Caco-2 (cell line): ENCODE measurements around the gene PLEKHG1. TPM values are rescaled to one million over a fixed set of nuclear protein-coding genes. Genes with fewer than 3 reads are reported as not detected.

Experiments used
- BruUV-seq: library from RNA; stranded (reverse); fragments of 400-500 nt; replicated peaks from 2 replicates; lab custom pipeline; 2021; lab: Mats Ljungman, UMichigan
- CTCF ChIA-PET: fragments of 300-600 bp; sonication (Branson Sonifier 250); formaldehyde crosslinking; loops from one replicate; lab custom pipeline; 2022; ENCODE audit warnings: antibody characterized with exemption; lab: Charles Lee
- POLR2A ChIA-PET: fragments of 300-600 bp; sonication (Branson Sonifier 250); formaldehyde crosslinking; loops from one replicate; lab custom pipeline; 2022; ENCODE audit warnings: antibody characterized with exemption; lab: Charles Lee
- DNase-seq, 2 experiments: peaks; one replicate each; pipeline versions ENCODE4 v3.0.0 to v3.0.0-alpha.2; 2020 to 2022
- H3K27me3 ChIP-seq: replicated peaks from 2 replicates; pipeline ENCODE4 v1.6.0; 2011; ENCODE audit warnings: low read length; ENCODE audit not compliant: control insufficient read depth, insufficient read depth
- H3K36me3 ChIP-seq: 2 replicates; pipeline ENCODE4 v1.5.1; 2011; ENCODE audit warnings: low read length; ENCODE audit not compliant: control insufficient read depth, insufficient read depth
- H3K4me1 ChIP-seq: fragments of 250-450 bp; sonication (Bioruptor Pico); 2 replicates; pipeline ENCODE4 v1.5.1; 2020; ENCODE audit warnings: mild to moderate bottlenecking
- H3K4me3 ChIP-seq: 2 replicates; pipeline ENCODE4 v1.5.1; 2011; ENCODE audit warnings: low read depth, mild to moderate bottlenecking, control low read depth, low read length
- H3K9me3 ChIP-seq: fragments of 250-450 bp; sonication (Bioruptor Pico); 2 replicates; pipeline ENCODE4 v1.5.1; 2020; ENCODE audit warnings: mild to moderate bottlenecking, moderate library complexity
- H3K27ac Mint-ChIP-seq: one replicate; pipeline ENCODE4 v1.8.0; 2022; ENCODE audit warnings: mixed read lengths; ENCODE audit not compliant: unreplicated experiment
- H3K27me3 Mint-ChIP-seq: one replicate; pipeline ENCODE4 v1.8.0; 2022; ENCODE audit warnings: mixed read lengths; ENCODE audit not compliant: insufficient read depth, unreplicated experiment
- H3K36me3 Mint-ChIP-seq: one replicate; pipeline ENCODE4 v1.8.0; 2022; ENCODE audit warnings: mild to moderate bottlenecking, mixed read lengths; ENCODE audit not compliant: insufficient read depth, unreplicated experiment
- H3K4me1 Mint-ChIP-seq: one replicate; pipeline ENCODE4 v1.8.0; 2022; ENCODE audit warnings: low read depth, mixed read lengths; ENCODE audit not compliant: unreplicated experiment
- H3K4me3 Mint-ChIP-seq: one replicate; pipeline ENCODE4 v1.8.0; 2022; ENCODE audit warnings: mild to moderate bottlenecking, moderate library complexity, mixed read lengths; ENCODE audit not compliant: unreplicated experiment
- H3K9me3 Mint-ChIP-seq: one replicate; pipeline ENCODE4 v1.8.0; 2022; ENCODE audit warnings: mixed read lengths; ENCODE audit not compliant: unreplicated experiment
- CTCF ChIP-seq, 2 experiments: fragments of 200-600 bp in 1 of 2; IDR thresholded peaks; 1 replicate in 1 of 2; 2 replicates in 1 of 2; pipeline versions ENCODE4 v1.5.1 to v1.8.0; 2011 to 2022; ENCODE audit warnings: antibody characterized with exemption in 1 of 2, control low read depth in 1 of 2, inconsistent platforms in 1 of 2, low read depth in 1 of 2, low read length in 1 of 2, mild to moderate bottlenecking in 1 of 2, moderate library complexity in 1 of 2; ENCODE audit not compliant: insufficient read depth in 1 of 2, severe bottlenecking in 1 of 2, unreplicated experiment in 1 of 2
- intact Hi-C: fragments of 100-400 bp; cut with micrococcal nuclease; formaldehyde crosslinking; loops from one replicate; pipeline ENCODE4 v1.10.0; 2022; ENCODE audit not compliant: unreplicated experiment
- total RNA-seq: library from RNA; stranded (reverse); gene quantifications from 2 replicates; pipeline ENCODE4 v1.2.3, GENCODE V29; 2022

Gene PLEKHG1
- total RNA-seq, 1 experiment from 2014 or later = 35.0 TPM

- H3K4me1 Mint-ChIP-seq = no peaks in the 10 kb centered on the region
- intact Hi-C loops = no loop called here
- H3K4me1 ChIP-seq = no peaks in the 10 kb centered on the region
- H3K4me3 ChIP-seq = no peak overlapping the region
- DNase-seq = no peak
- no peaks in the 10 kb centered on the region for H3K36me3 ChIP-seq
- CTCF ChIA-PET = no interaction called here
- H3K4me3 Mint-ChIP-seq = no peak overlapping the region
- H3K9me3 Mint-ChIP-seq = no peaks in the 10 kb centered on the region
- no peak for TF ChIP-seq CTCF (IDR thresholded peaks at IDR 0.05; ENCODE audit: insufficient read depth in 1 of 2, low read depth in 1 of 2, low read length in 1 of 2, severe bottlenecking in 1 of 2, unreplicated experiment in 1 of 2)
- H3K27me3 ChIP-seq = no peaks in the 10 kb centered on the region
- no peaks in the 10 kb centered on the region for H3K36me3 Mint-ChIP-seq
- no peaks in the 10 kb centered on the region for H3K9me3 ChIP-seq
- no TSS peak for BruUV-seq
- POLR2A ChIA-PET = no interaction called here
- no peak overlapping the region for H3K27ac Mint-ChIP-seq
- H3K27me3 Mint-ChIP-seq = no peaks in the 10 kb centered on the region
These were observed 19.2 kb upstream of the PLEKHG1 start for GRCh38 chr6:150580489-150580888.

- Histone ChIP-seq H3K27me3 (no peaks in the 10 kb centered on the region), H3K36me3 (no peaks in the 10 kb centered on the region), H3K4me1 (no peaks in the 10 kb centered on the region), H3K4me3 (no peak overlapping the region), H3K9me3 (no peaks in the 10 kb centered on the region)
- BruUV-seq = no TSS peak
- Mint-ChIP-seq H3K27ac (no peak overlapping the region), H3K4me1 (no peaks in the 10 kb centered on the region), H3K4me3 (no peak overlapping the region), H3K36me3 (no peaks in the 10 kb centered on the region), H3K9me3 (no peaks in the 10 kb centered on the region), H3K27me3 (no peaks in the 10 kb centered on the region)
- ChIA-PET POLR2A (no interaction called here), CTCF (interaction anchor here (0.5 kb wide), 1 partner anchor 15 kb away, joined by 3 read pairs; the partner anchor contains the start of gene PLEKHG1)
- intact Hi-C loops = no loop called here
- DNase-seq = no peak
- no peak for TF ChIP-seq CTCF (IDR thresholded peaks at IDR 0.05; ENCODE audit: insufficient read depth in 1 of 2, low read depth in 1 of 2, low read length in 1 of 2, severe bottlenecking in 1 of 2, unreplicated experiment in 1 of 2)
These were observed 15.6 kb upstream of the PLEKHG1 start for GRCh38 chr6:150584065-150584464.

- intact Hi-C loops = no loop called here
- H3K4me3 Mint-ChIP-seq = no peak overlapping the region
- no peak for DNase-seq
These were observed 15.1 kb upstream of the PLEKHG1 start for GRCh38 chr6:150584596-150584995.

More at GRCh38 chr6:150584596-150584995, 15.1 kb upstream of the PLEKHG1 start:
- no peaks in the 10 kb centered on the region for H3K36me3 ChIP-seq
- no peak overlapping the region for H3K4me3 ChIP-seq
- no TSS peak for BruUV-seq
- TF ChIP-seq CTCF (IDR thresholded peaks at IDR 0.05; ENCODE audit: insufficient read depth in 1 of 2, low read depth in 1 of 2, low read length in 1 of 2, severe bottlenecking in 1 of 2, unreplicated experiment in 1 of 2) = no peak
- ChIA-PET POLR2A (no interaction called here), CTCF (interaction anchor here (0.5 kb wide), 1 partner anchor 15 kb away, joined by 3 read pairs; the partner anchor contains the start of gene PLEKHG1)
- Mint-ChIP-seq H3K9me3 (no peaks in the 10 kb centered on the region), H3K27me3 (no peaks in the 10 kb centered on the region), H3K27ac (no peak overlapping the region), H3K36me3 (no peaks in the 10 kb centered on the region), H3K4me1 (no peaks in the 10 kb centered on the region)
- no peaks in the 10 kb centered on the region for H3K27me3 ChIP-seq
- H3K9me3 ChIP-seq = no peaks in the 10 kb centered on the region
- H3K4me1 ChIP-seq = no peaks in the 10 kb centered on the region
